ENCODE measurements around the gene KNDC1.

- TF ChIP-seq USF2 (IDR thresholded peaks at IDR 0.05; ENCODE audit: low read depth, low read length) (no peak), CTCF (conservative IDR thresholded peaks at IDR 0.05; ENCODE audit: low read depth, low read length) (no peak), CEBPB (IDR thresholded peaks at IDR 0.05; ENCODE audit: low read depth, low read length) (no peak), POLR2A (IDR thresholded peaks at IDR 0.05; ENCODE audit: low read depth, low read length) (no peak), RAD21 (IDR thresholded peaks at IDR 0.05; ENCODE audit: low read length) (no peak), MAZ (IDR thresholded peaks at IDR 0.05; ENCODE audit: borderline replicate concordance, low read depth, low read length) (no peak), SMC3 (IDR thresholded peaks at IDR 0.05; ENCODE audit: low read depth, low read length) (no peak), MAFK (IDR thresholded peaks at IDR 0.05; ENCODE audit: low read depth, low read length) (no peak), FOS (IDR thresholded peaks at IDR 0.05; ENCODE audit: low read depth, low read length) (no peak)
Observed at GRCh38 chr10:133263674-133264073, 103.7 kb downstream of the KNDC1 start.
